Panc1 (cell line): ENCODE data around the gene IL32. TPM values are rescaled to one million over a fixed set of nuclear protein-coding genes. Genes with fewer than 3 reads are reported as not detected.
"Not testable (repeated sequence)": the region's sequence is repeated elsewhere in the genome, so short reads cannot be mapped to it uniquely, and the experiment has no call there.

Experiments used
- ATAC-seq: fragments of 200-7000 bp; cut with Tn5 transposase; 2 replicates; pipeline ENCODE4 v1.9.1; 2020; ENCODE audit warnings: mild to moderate bottlenecking, moderate library complexity
- BruUV-seq: library from RNA; stranded (reverse); fragments of 400-500 nt; replicated peaks from 2 replicates; lab custom pipeline; 2021; lab: Mats Ljungman, UMichigan
- CTCF ChIA-PET: fragments of 300-600 bp; sonication (Branson Sonifier 250); formaldehyde crosslinking; loops from one replicate; lab custom pipeline; 2022; ENCODE audit warnings: antibody characterized with exemption; lab: Charles Lee
- POLR2A ChIA-PET: fragments of 300-600 bp; sonication (Branson Sonifier 250); formaldehyde crosslinking; loops from one replicate; lab custom pipeline; 2022; ENCODE audit warnings: antibody characterized with exemption; lab: Charles Lee
- DNase-seq: peaks from one replicate; pipeline ENCODE4 v3.0.0-alpha.2; 2010; ENCODE audit warnings: low read depth, low spot score
- H3K27ac ChIP-seq: 2 replicates; pipeline ENCODE4 v1.5.1; 2011; ENCODE audit warnings: mild to moderate bottlenecking, low read length, inconsistent platforms
- H3K27me3 ChIP-seq: fragments of 200-500 bp; sonication (Bioruptor generic); 2 replicates; pipeline ENCODE4 v1.6.0; 2014; ENCODE audit warnings: low read length, inconsistent platforms; ENCODE audit not compliant: control insufficient read depth, insufficient read depth
- H3K36me3 ChIP-seq: fragments of 200-500 bp; sonication (Bioruptor generic); 2 replicates; pipeline ENCODE4 v1.5.1; 2014; ENCODE audit warnings: inconsistent platforms, mild to moderate bottlenecking, low read length, moderate library complexity; ENCODE audit not compliant: control insufficient read depth, insufficient read depth
- H3K4me1 ChIP-seq: 2 replicates; pipeline ENCODE4 v1.5.1; 2011; ENCODE audit warnings: inconsistent platforms, mild to moderate bottlenecking, low read length, moderate library complexity; ENCODE audit not compliant: control insufficient read depth, insufficient read depth
- H3K4me3 ChIP-seq, 2 experiments: 2 replicates each; pipeline ENCODE4 v1.5.1; 2011 to 2012; ENCODE audit warnings: low read depth in 2 of 2, low read length in 2 of 2, mild to moderate bottlenecking in 2 of 2, inconsistent platforms in 1 of 2, moderate library complexity in 1 of 2
- H3K9me3 ChIP-seq: fragments of 200-500 bp; sonication (Bioruptor generic); 2 replicates; pipeline ENCODE4 v1.5.1; 2014; ENCODE audit warnings: low read depth, mild to moderate bottlenecking, inconsistent platforms, low read length, moderate library complexity; ENCODE audit not compliant: control insufficient read depth, insufficient read depth
- CTCF ChIP-seq: fragments of 450-650 bp; IDR thresholded peaks from 2 replicates; pipeline ENCODE4 v1.5.1; 2017; ENCODE audit warnings: mild to moderate bottlenecking
- POLR2AphosphoS5 ChIP-seq: IDR thresholded peaks from 2 replicates; pipeline ENCODE4 v1.6.1; 2012; ENCODE audit warnings: mild to moderate bottlenecking, low read depth, low read length, moderate library complexity
- REST ChIP-seq, 2 experiments: IDR thresholded peaks; 2 replicates each; pipeline ENCODE4 v1.6.1; 2011 to 2012; ENCODE audit warnings: low read depth in 2 of 2, control low read depth in 1 of 2, low read length in 1 of 2, mild to moderate bottlenecking in 1 of 2, moderate library complexity in 1 of 2; ENCODE audit not compliant: insufficient read depth in 1 of 2
- SIN3A ChIP-seq: IDR thresholded peaks from 2 replicates; pipeline ENCODE4 v1.6.1; 2012; ENCODE audit warnings: low read depth, mild to moderate bottlenecking, low read length, moderate library complexity, borderline replicate concordance; ENCODE audit not compliant: insufficient read depth
- TCF7L2 ChIP-seq: IDR thresholded peaks from 2 replicates; pipeline ENCODE4 v1.6.1; 2011; ENCODE audit warnings: mild to moderate bottlenecking, low read depth, low read length, inconsistent platforms
- in situ Hi-C: cut with HindIII; loops from 2 replicates; pipeline ENCODE4 v1.10.0; 2016; ENCODE audit warnings: low sequenced_read_pairs, low pct_unique_long_range_greater_than_20kb
- intact Hi-C: fragments of 100-400 bp; cut with micrococcal nuclease; formaldehyde crosslinking; loops from one replicate; pipeline ENCODE4 v1.10.0; 2022; ENCODE audit not compliant: unreplicated experiment
- total RNA-seq: library from RNA; stranded (reverse); gene quantifications from one replicate; pipeline ENCODE4 v1.2.1, GENCODE V29; 2021; ENCODE audit not compliant: unreplicated experiment

Gene IL32
- total RNA-seq, 1 experiment from 2014 or later: 17.1 TPM

- Histone ChIP-seq H3K27me3 (no peaks in the 10 kb centered on the region), H3K36me3 (no peaks in the 10 kb centered on the region), H3K27ac (no peak overlapping the region), H3K9me3 (no peaks in the 10 kb centered on the region), H3K4me3 (no peak overlapping the region), H3K4me1 (no peaks in the 10 kb centered on the region)
- in situ Hi-C loops: no loop called here
- ATAC-seq (no peak), DNase-seq (no peak)
- BruUV-seq: no TSS peak
- ChIA-PET POLR2A (no interaction called here), CTCF (no interaction called here)
- TF ChIP-seq POLR2AphosphoS5: no peak
- TF ChIP-seq CTCF: no peak
- no peak for TF ChIP-seq TCF7L2
- no peak for TF ChIP-seq REST (IDR thresholded peaks at IDR 0.05; ENCODE audit: insufficient read depth in 1 of 2, low read depth in 2 of 2, low read length in 1 of 2)
- TF ChIP-seq SIN3A: no peak
- intact Hi-C loops: loop anchor here (10.0 kb wide), 1 partner anchor 73 kb away; no protein-coding TSS in a partner anchor
Measured at GRCh38 chr16:3051494-3051893, 13.9 kb upstream of the IL32 start.

GRCh38 chr16:3052571-3053329 is 12.7 kb upstream of the IL32 start:
- H3K27me3 ChIP-seq, POLR2A ChIA-PET, in situ Hi-C loops, DNase-seq, H3K9me3 ChIP-seq, H3K36me3 ChIP-seq, H3K4me3 ChIP-seq, ATAC-seq, H3K27ac ChIP-seq, H3K4me1 ChIP-seq, BruUV-seq: not testable (repeated sequence)
- intact Hi-C loops: loop anchor here (10.0 kb wide), 1 partner anchor 72 kb away; no protein-coding TSS in a partner anchor
- CTCF ChIA-PET: interaction anchor here (0.9 kb wide), 1 partner anchor 135 kb away, joined by 4 read pairs; no protein-coding TSS in a partner anchor

- intact Hi-C loops: loop anchor here (10.0 kb wide), 1 partner anchor 71 kb away; no protein-coding TSS in a partner anchor
- H3K4me1 ChIP-seq, CTCF ChIA-PET, BruUV-seq, H3K27me3 ChIP-seq, in situ Hi-C loops, H3K27ac ChIP-seq, POLR2A ChIA-PET, DNase-seq, H3K36me3 ChIP-seq, H3K4me3 ChIP-seq, ATAC-seq, H3K9me3 ChIP-seq: not testable (repeated sequence)
Measured at GRCh38 chr16:3053330-3053710, 12.1 kb upstream of the IL32 start.
